ENCODE data around the gene ZNF528.

ZNF528 gene

GRCh38 chr19:52444506-52444905 is 46.9 kb downstream of the ZNF528 start:
- H3K36me3 ChIP-seq (ENCODE audit: control insufficient read depth, insufficient read depth, low read length) = no peaks in the 10 kb centered on the region
- H3K4me3 ChIP-seq (ENCODE audit: low read depth, low read length) = no peak overlapping the region
- no peaks in the 10 kb centered on the region for H3K4me1 ChIP-seq (ENCODE audit: control insufficient read depth, insufficient read depth, low read length)
- H3K9ac ChIP-seq (ENCODE audit: low read depth, low read length) = no peak overlapping the region
- H3K27ac ChIP-seq (ENCODE audit: low read depth, low read length) = no peak overlapping the region
- H3K27me3 ChIP-seq (ENCODE audit: control insufficient read depth, insufficient read depth, low read length) = no peaks in the 10 kb centered on the region
- H3K9me3 ChIP-seq (ENCODE audit: control insufficient read depth, insufficient read depth, low read length) = peaks cover 51% of the 10 kb centered on the region

GRCh38 chr19:52451241-52451640 is 53.6 kb downstream of the ZNF528 start:
- Histone ChIP-seq H3K27ac (ENCODE audit: low read depth, low read length) (no peak overlapping the region), H3K9ac (ENCODE audit: low read depth, low read length) (no peak overlapping the region), H3K27me3 (ENCODE audit: control insufficient read depth, insufficient read depth, low read length) (no peaks in the 10 kb centered on the region), H3K4me3 (ENCODE audit: low read depth, low read length) (no peak overlapping the region), H3K9me3 (ENCODE audit: control insufficient read depth, insufficient read depth, low read length) (peaks cover 65% of the 10 kb centered on the region), H3K36me3 (ENCODE audit: control insufficient read depth, insufficient read depth, low read length) (no peaks in the 10 kb centered on the region), H3K4me1 (ENCODE audit: control insufficient read depth, insufficient read depth, low read length) (no peaks in the 10 kb centered on the region)

GRCh38 chr19:52453324-52454094 is 55.9 kb downstream of the ZNF528 start, which contains the start of gene ZNF578:
TSS of gene ZNF578 (plus strand) at chr19:52453553. CDS start at chr19:52501846, 48,293 bp downstream.
- Histone ChIP-seq H3K27ac (ENCODE audit: low read depth, low read length) (no peak within 1 kb of the TSS), H3K9me3 (ENCODE audit: control insufficient read depth, insufficient read depth, low read length) (peaks cover 67% of the 10 kb centered on the region), H3K9ac (ENCODE audit: low read depth, low read length) (peak within 1 kb of the TSS; percentile 61; the same call in 1 of the 2 replicates), H3K27me3 (ENCODE audit: control insufficient read depth, insufficient read depth, low read length) (no peaks in the 10 kb centered on the region), H3K4me1 (ENCODE audit: control insufficient read depth, insufficient read depth, low read length) (no peaks in the 10 kb centered on the region), H3K36me3 (ENCODE audit: control insufficient read depth, insufficient read depth, low read length) (peaks cover 8% of the 10 kb centered on the region; the same call in 1 of the 2 replicates), H3K4me3 (ENCODE audit: low read depth, low read length) (peak within 1 kb of the TSS; percentile 75)

- Histone ChIP-seq H3K27ac (ENCODE audit: low read depth, low read length) (no peak overlapping the region), H3K4me3 (ENCODE audit: low read depth, low read length) (no peak overlapping the region), H3K9me3 (ENCODE audit: control insufficient read depth, insufficient read depth, low read length) (peaks cover 89% of the 10 kb centered on the region), H3K4me1 (ENCODE audit: control insufficient read depth, insufficient read depth, low read length) (peaks cover 4% of the 10 kb centered on the region; the same call in 1 of the 2 replicates), H3K9ac (ENCODE audit: low read depth, low read length) (no peak overlapping the region), H3K27me3 (ENCODE audit: control insufficient read depth, insufficient read depth, low read length) (no peaks in the 10 kb centered on the region), H3K36me3 (ENCODE audit: control insufficient read depth, insufficient read depth, low read length) (no peaks in the 10 kb centered on the region)
These were observed 67.3 kb downstream of the ZNF528 start for GRCh38 chr19:52464798-52465470.

Data from HUES48 (cell line).